Panc1 (cell line): ENCODE results near the gene MEF2D. TPM values are rescaled to one million over a fixed set of nuclear protein-coding genes. Genes with fewer than 3 reads are reported as not detected.

Source experiments
- ATAC-seq: fragments of 200-7000 bp; cut with Tn5 transposase; 2 replicates; pipeline ENCODE4 v1.9.1; 2020; ENCODE audit warnings: mild to moderate bottlenecking, moderate library complexity
- BruUV-seq: library from RNA; stranded (reverse); fragments of 400-500 nt; replicated peaks from 2 replicates; lab custom pipeline; 2021; lab: Mats Ljungman, UMichigan
- CTCF ChIA-PET: fragments of 300-600 bp; sonication (Branson Sonifier 250); formaldehyde crosslinking; loops from one replicate; lab custom pipeline; 2022; ENCODE audit warnings: antibody characterized with exemption; lab: Charles Lee
- POLR2A ChIA-PET: fragments of 300-600 bp; sonication (Branson Sonifier 250); formaldehyde crosslinking; loops from one replicate; lab custom pipeline; 2022; ENCODE audit warnings: antibody characterized with exemption; lab: Charles Lee
- DNase-seq: peaks from one replicate; pipeline ENCODE4 v3.0.0-alpha.2; 2010; ENCODE audit warnings: low read depth, low spot score
- H3K27ac ChIP-seq: 2 replicates; pipeline ENCODE4 v1.5.1; 2011; ENCODE audit warnings: mild to moderate bottlenecking, low read length, inconsistent platforms
- H3K27me3 ChIP-seq: fragments of 200-500 bp; sonication (Bioruptor generic); 2 replicates; pipeline ENCODE4 v1.6.0; 2014; ENCODE audit warnings: low read length, inconsistent platforms; ENCODE audit not compliant: control insufficient read depth, insufficient read depth
- H3K36me3 ChIP-seq: fragments of 200-500 bp; sonication (Bioruptor generic); 2 replicates; pipeline ENCODE4 v1.5.1; 2014; ENCODE audit warnings: inconsistent platforms, mild to moderate bottlenecking, low read length, moderate library complexity; ENCODE audit not compliant: control insufficient read depth, insufficient read depth
- H3K4me1 ChIP-seq: 2 replicates; pipeline ENCODE4 v1.5.1; 2011; ENCODE audit warnings: inconsistent platforms, mild to moderate bottlenecking, low read length, moderate library complexity; ENCODE audit not compliant: control insufficient read depth, insufficient read depth
- H3K4me3 ChIP-seq, 2 experiments: 2 replicates each; pipeline ENCODE4 v1.5.1; 2011 to 2012; ENCODE audit warnings: low read depth in 2 of 2, low read length in 2 of 2, mild to moderate bottlenecking in 2 of 2, inconsistent platforms in 1 of 2, moderate library complexity in 1 of 2
- H3K9me3 ChIP-seq: fragments of 200-500 bp; sonication (Bioruptor generic); 2 replicates; pipeline ENCODE4 v1.5.1; 2014; ENCODE audit warnings: low read depth, mild to moderate bottlenecking, inconsistent platforms, low read length, moderate library complexity; ENCODE audit not compliant: control insufficient read depth, insufficient read depth
- POLR2AphosphoS5 ChIP-seq: IDR thresholded peaks from 2 replicates; pipeline ENCODE4 v1.6.1; 2012; ENCODE audit warnings: mild to moderate bottlenecking, low read depth, low read length, moderate library complexity
- SIN3A ChIP-seq: IDR thresholded peaks from 2 replicates; pipeline ENCODE4 v1.6.1; 2012; ENCODE audit warnings: low read depth, mild to moderate bottlenecking, low read length, moderate library complexity, borderline replicate concordance; ENCODE audit not compliant: insufficient read depth
- TCF7L2 ChIP-seq: IDR thresholded peaks from 2 replicates; pipeline ENCODE4 v1.6.1; 2011; ENCODE audit warnings: mild to moderate bottlenecking, low read depth, low read length, inconsistent platforms
- in situ Hi-C: cut with HindIII; loops from 2 replicates; pipeline ENCODE4 v1.10.0; 2016; ENCODE audit warnings: low sequenced_read_pairs, low pct_unique_long_range_greater_than_20kb
- intact Hi-C: fragments of 100-400 bp; cut with micrococcal nuclease; formaldehyde crosslinking; loops from one replicate; pipeline ENCODE4 v1.10.0; 2022; ENCODE audit not compliant: unreplicated experiment
- total RNA-seq: library from RNA; stranded (reverse); gene quantifications from one replicate; pipeline ENCODE4 v1.2.1, GENCODE V29; 2021; ENCODE audit not compliant: unreplicated experiment
- TF ChIP-seq, protein P1 (sequence below): fragments of 450-650 bp; IDR thresholded peaks from 2 replicates; pipeline ENCODE4 v1.5.1; 2017; ENCODE audit warnings: mild to moderate bottlenecking
- TF ChIP-seq, protein P2 (sequence below), 2 experiments: IDR thresholded peaks; 2 replicates each; pipeline ENCODE4 v1.6.1; 2011 to 2012; ENCODE audit warnings: low read depth in 2 of 2, control low read depth in 1 of 2, low read length in 1 of 2, mild to moderate bottlenecking in 1 of 2, moderate library complexity in 1 of 2; ENCODE audit not compliant: insufficient read depth in 1 of 2

Gene MEF2D
- total RNA-seq, 1 experiment from 2014 or later = 30.9 TPM

DNA sequence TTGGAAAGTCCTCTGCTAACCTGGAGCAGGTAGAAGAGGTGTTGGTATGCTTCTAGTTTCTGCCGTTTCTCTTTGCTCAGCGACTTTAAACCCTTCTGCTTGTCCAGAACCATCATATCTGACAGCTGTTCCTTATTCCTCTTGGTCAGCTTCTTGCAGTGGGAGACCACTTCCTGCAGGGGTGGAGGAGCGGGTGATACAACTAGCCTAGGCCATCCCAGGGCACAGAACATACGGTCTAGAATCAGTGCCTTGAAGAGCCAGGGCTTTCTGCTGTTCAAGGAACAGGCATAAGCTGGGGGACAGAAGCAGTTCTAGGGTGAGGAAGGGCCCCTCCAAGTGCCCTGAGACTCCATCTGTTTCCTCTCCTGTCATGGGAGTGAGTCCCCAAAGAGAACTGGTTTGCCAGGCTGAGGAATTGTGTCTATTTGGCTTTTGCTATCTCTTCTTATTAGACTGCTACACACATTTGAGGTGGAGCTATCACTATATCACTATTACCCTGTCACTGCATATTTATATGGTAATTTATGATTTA lies 39.3 kb upstream of the MEF2D start:
- ATAC-seq (no peak), DNase-seq (no peak)
- no peak overlapping the region for H3K27ac ChIP-seq
- peaks cover 5% of the 10 kb centered on the region; the same call in 1 of the 2 replicates for H3K36me3 ChIP-seq
- in situ Hi-C loops = no loop called here
- no peaks in the 10 kb centered on the region for H3K4me1 ChIP-seq
- H3K27me3 ChIP-seq = no peaks in the 10 kb centered on the region
- POLR2A ChIA-PET = no interaction called here
- BruUV-seq = no TSS peak
- no peaks in the 10 kb centered on the region for H3K9me3 ChIP-seq
- intact Hi-C loops = no loop called here
- H3K4me3 ChIP-seq = no peak overlapping the region
- CTCF ChIA-PET = no interaction called here
- TF ChIP-seq, protein P1, sequence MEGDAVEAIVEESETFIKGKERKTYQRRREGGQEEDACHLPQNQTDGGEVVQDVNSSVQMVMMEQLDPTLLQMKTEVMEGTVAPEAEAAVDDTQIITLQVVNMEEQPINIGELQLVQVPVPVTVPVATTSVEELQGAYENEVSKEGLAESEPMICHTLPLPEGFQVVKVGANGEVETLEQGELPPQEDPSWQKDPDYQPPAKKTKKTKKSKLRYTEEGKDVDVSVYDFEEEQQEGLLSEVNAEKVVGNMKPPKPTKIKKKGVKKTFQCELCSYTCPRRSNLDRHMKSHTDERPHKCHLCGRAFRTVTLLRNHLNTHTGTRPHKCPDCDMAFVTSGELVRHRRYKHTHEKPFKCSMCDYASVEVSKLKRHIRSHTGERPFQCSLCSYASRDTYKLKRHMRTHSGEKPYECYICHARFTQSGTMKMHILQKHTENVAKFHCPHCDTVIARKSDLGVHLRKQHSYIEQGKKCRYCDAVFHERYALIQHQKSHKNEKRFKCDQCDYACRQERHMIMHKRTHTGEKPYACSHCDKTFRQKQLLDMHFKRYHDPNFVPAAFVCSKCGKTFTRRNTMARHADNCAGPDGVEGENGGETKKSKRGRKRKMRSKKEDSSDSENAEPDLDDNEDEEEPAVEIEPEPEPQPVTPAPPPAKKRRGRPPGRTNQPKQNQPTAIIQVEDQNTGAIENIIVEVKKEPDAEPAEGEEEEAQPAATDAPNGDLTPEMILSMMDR = no peak
- TF ChIP-seq, protein P2, sequence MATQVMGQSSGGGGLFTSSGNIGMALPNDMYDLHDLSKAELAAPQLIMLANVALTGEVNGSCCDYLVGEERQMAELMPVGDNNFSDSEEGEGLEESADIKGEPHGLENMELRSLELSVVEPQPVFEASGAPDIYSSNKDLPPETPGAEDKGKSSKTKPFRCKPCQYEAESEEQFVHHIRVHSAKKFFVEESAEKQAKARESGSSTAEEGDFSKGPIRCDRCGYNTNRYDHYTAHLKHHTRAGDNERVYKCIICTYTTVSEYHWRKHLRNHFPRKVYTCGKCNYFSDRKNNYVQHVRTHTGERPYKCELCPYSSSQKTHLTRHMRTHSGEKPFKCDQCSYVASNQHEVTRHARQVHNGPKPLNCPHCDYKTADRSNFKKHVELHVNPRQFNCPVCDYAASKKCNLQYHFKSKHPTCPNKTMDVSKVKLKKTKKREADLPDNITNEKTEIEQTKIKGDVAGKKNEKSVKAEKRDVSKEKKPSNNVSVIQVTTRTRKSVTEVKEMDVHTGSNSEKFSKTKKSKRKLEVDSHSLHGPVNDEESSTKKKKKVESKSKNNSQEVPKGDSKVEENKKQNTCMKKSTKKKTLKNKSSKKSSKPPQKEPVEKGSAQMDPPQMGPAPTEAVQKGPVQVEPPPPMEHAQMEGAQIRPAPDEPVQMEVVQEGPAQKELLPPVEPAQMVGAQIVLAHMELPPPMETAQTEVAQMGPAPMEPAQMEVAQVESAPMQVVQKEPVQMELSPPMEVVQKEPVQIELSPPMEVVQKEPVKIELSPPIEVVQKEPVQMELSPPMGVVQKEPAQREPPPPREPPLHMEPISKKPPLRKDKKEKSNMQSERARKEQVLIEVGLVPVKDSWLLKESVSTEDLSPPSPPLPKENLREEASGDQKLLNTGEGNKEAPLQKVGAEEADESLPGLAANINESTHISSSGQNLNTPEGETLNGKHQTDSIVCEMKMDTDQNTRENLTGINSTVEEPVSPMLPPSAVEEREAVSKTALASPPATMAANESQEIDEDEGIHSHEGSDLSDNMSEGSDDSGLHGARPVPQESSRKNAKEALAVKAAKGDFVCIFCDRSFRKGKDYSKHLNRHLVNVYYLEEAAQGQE (IDR thresholded peaks at IDR 0.05; ENCODE audit: insufficient read depth in 1 of 2, low read depth in 2 of 2, low read length in 1 of 2) = no peak
- TF ChIP-seq TCF7L2 (no peak), POLR2AphosphoS5 (no peak), SIN3A (no peak)

DNA sequence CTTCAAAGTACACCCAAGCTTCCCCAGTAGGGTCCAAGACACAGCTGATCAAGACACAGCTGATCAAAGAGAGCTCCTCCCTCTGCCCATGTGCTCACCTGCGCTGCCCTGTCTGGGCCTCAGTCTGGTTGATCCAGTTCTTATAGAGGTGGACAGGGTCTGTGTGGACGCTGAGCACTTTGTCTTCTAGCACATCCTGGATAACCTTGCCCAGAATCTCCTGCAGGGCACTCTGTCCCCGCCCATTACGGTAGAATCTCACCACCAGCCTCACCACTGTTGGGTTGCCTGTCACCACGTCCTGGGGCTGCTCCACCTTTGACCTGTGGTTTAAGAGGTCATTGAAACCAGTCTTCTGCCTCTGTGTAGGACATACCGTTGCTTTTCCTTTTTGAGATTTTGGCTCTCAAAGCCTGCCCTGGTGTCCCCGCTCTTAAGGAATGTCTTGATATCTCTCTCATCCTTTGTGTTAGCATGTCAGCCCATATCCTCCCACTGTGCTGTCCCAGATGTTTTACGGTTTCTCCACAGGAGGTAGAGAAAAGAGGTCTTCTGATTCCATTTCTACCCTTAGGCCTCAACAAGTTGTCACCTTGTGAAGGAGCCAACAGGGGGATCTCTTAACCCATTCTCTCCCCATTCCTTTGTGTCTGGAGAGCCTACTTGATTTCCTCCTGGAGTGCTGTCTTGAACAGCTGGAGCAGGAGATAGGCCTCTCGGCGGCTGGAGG lies 38.3 kb upstream of the MEF2D start:
- intact Hi-C loops = no loop called here
- Histone ChIP-seq H3K9me3 (no peaks in the 10 kb centered on the region), H3K27me3 (no peaks in the 10 kb centered on the region), H3K4me1 (no peaks in the 10 kb centered on the region), H3K4me3 (no peak overlapping the region), H3K27ac (no peak overlapping the region), H3K36me3 (peaks cover 5% of the 10 kb centered on the region; the same call in 1 of the 2 replicates)
- no TSS peak for BruUV-seq
- TF ChIP-seq TCF7L2 (no peak), SIN3A (no peak)
- TF ChIP-seq, protein P1 = no peak
- TF ChIP-seq, protein P2 (IDR thresholded peaks at IDR 0.05; ENCODE audit: insufficient read depth in 1 of 2, low read depth in 2 of 2, low read length in 1 of 2) = no peak
- no peak for ATAC-seq
- in situ Hi-C loops = no loop called here
- POLR2A ChIA-PET = no interaction called here
- CTCF ChIA-PET = no interaction called here
- DNase-seq = no peak
